Mononuclear cell (primary cell): ENCODE results near the gene PLD4. TPM values are rescaled to one million over a fixed set of nuclear protein-coding genes. Genes with fewer than 3 reads are reported as not detected.
"Not testable (repeated sequence)": the region's sequence is repeated elsewhere in the genome, so short reads cannot be mapped to it uniquely, and the experiment has no call there.

ENCODE experiments used
- H3K27me3 ChIP-seq: 2 replicates; pipeline ENCODE4 v1.6.0; 2011; ENCODE audit warnings: low read length, control low read depth; ENCODE audit not compliant: insufficient read depth
- H3K4me1 ChIP-seq: 2 replicates; pipeline ENCODE4 v1.5.1; 2011; ENCODE audit warnings: mild to moderate bottlenecking, low read length, control low read depth; ENCODE audit not compliant: insufficient read depth
- H3K4me3 ChIP-seq: 2 replicates; pipeline ENCODE4 v1.5.1; 2011; ENCODE audit warnings: mild to moderate bottlenecking, low read length, moderate library complexity
- H3K9me3 ChIP-seq: 2 replicates; pipeline ENCODE4 v1.5.1; 2011; ENCODE audit warnings: low read depth, mild to moderate bottlenecking, control low read depth, low read length
- total RNA-seq: library from RNA; depleted of rRNA; stranded (reverse); fragments of >200 nt; gene quantifications from one replicate; pipeline ENCODE4 v1.2.3, GENCODE V29; 2012

The PLD4 gene
- total RNA-seq, 1 donor = 15.3 TPM

- H3K4me3 ChIP-seq, H3K4me1 ChIP-seq, H3K9me3 ChIP-seq: not testable (repeated sequence)
- H3K27me3 ChIP-seq = peaks cover 20% of the 10 kb centered on the region
Measured at GRCh38 chr14:104904650-104905578, 19.8 kb upstream of the PLD4 start.

GRCh38 chr14:104905579-104905933 lies 19.1 kb upstream of the PLD4 start:
- peaks cover 20% of the 10 kb centered on the region for H3K27me3 ChIP-seq
- not testable (repeated sequence) for H3K9me3 ChIP-seq, H3K4me3 ChIP-seq, H3K4me1 ChIP-seq

- H3K27me3 ChIP-seq = peaks cover 26% of the 10 kb centered on the region
- no peak overlapping the region for H3K4me3 ChIP-seq
- H3K4me1 ChIP-seq = no peaks in the 10 kb centered on the region
- peaks cover 8% of the 10 kb centered on the region for H3K9me3 ChIP-seq
Measured at GRCh38 chr14:104908303-104908702, 16.4 kb upstream of the PLD4 start.

- H3K27me3 ChIP-seq = peaks cover 14% of the 10 kb centered on the region
- H3K4me1 ChIP-seq = no peaks in the 10 kb centered on the region
- H3K4me3 ChIP-seq = no peak overlapping the region
- peaks cover 8% of the 10 kb centered on the region for H3K9me3 ChIP-seq
Measured at GRCh38 chr14:104912053-104912452, 12.6 kb upstream of the PLD4 start.

GRCh38 chr14:104913435-104913834 lies 11.2 kb upstream of the PLD4 start:
- no peaks in the 10 kb centered on the region for H3K4me1 ChIP-seq
- H3K4me3 ChIP-seq = no peak overlapping the region
- peaks cover 8% of the 10 kb centered on the region for H3K9me3 ChIP-seq
- peaks cover 9% of the 10 kb centered on the region for H3K27me3 ChIP-seq

- Histone ChIP-seq H3K4me1 (no peaks in the 10 kb centered on the region), H3K9me3 (peaks cover 1% of the 10 kb centered on the region), H3K27me3 (peaks cover 2% of the 10 kb centered on the region), H3K4me3 (no peak overlapping the region)
Measured at GRCh38 chr14:104917116-104917515, 7.6 kb upstream of the PLD4 start.

GRCh38 chr14:104917993-104918392 lies 6.7 kb upstream of the PLD4 start:
- no peak overlapping the region for H3K4me3 ChIP-seq
- peaks cover 2% of the 10 kb centered on the region for H3K27me3 ChIP-seq
- peaks cover 3% of the 10 kb centered on the region for H3K4me1 ChIP-seq
- H3K9me3 ChIP-seq = no peaks in the 10 kb centered on the region

- H3K4me1 ChIP-seq = peaks cover 13% of the 10 kb centered on the region
- not testable (repeated sequence) for H3K9me3 ChIP-seq, H3K27me3 ChIP-seq
Measured at GRCh38 chr14:104919152-104919992, 5.3 kb upstream of the PLD4 start.

GRCh38 chr14:104919993-104920315 lies 4.7 kb upstream of the PLD4 start:
- Histone ChIP-seq H3K4me3 (no peak overlapping the region), H3K4me1 (peaks cover 19% of the 10 kb centered on the region), H3K27me3 (no peaks in the 10 kb centered on the region), H3K9me3 (no peaks in the 10 kb centered on the region)

More at GRCh38 chr14:104919152-104919992, 5.3 kb upstream of the PLD4 start:
- not testable (repeated sequence) for H3K4me3 ChIP-seq

- peaks cover 47% of the 10 kb centered on the region for H3K4me1 ChIP-seq
- no peaks in the 10 kb centered on the region for H3K9me3 ChIP-seq
- no peaks in the 10 kb centered on the region for H3K27me3 ChIP-seq
- no peak overlapping the region for H3K4me3 ChIP-seq
Measured at GRCh38 chr14:104923640-104924420, 849 bp upstream of the PLD4 start.

GRCh38 chr14:104925214-104925854 lies 655 bp downstream of the PLD4 start:
- H3K4me1 ChIP-seq = peaks cover 47% of the 10 kb centered on the region
- H3K4me3 ChIP-seq = peak overlapping the region; percentile 27
- no peaks in the 10 kb centered on the region for H3K9me3 ChIP-seq
- no peaks in the 10 kb centered on the region for H3K27me3 ChIP-seq

- H3K4me3 ChIP-seq = peak overlapping the region; percentile 15
- no peaks in the 10 kb centered on the region for H3K9me3 ChIP-seq
- peaks cover 47% of the 10 kb centered on the region for H3K4me1 ChIP-seq
- no peaks in the 10 kb centered on the region for H3K27me3 ChIP-seq
Measured at GRCh38 chr14:104925855-104926609, 1.4 kb downstream of the PLD4 start.

- peak overlapping the region; percentile 15 for H3K4me3 ChIP-seq
- no peaks in the 10 kb centered on the region for H3K27me3 ChIP-seq
- peaks cover 47% of the 10 kb centered on the region for H3K4me1 ChIP-seq
- H3K9me3 ChIP-seq = no peaks in the 10 kb centered on the region
Measured at GRCh38 chr14:104926619-104927431, 2.1 kb downstream of the PLD4 start.
